Heart left ventricle (tissue), 16 donors: ENCODE measurements around the gene VPS13A. TPM values are rescaled to one million over a fixed set of nuclear protein-coding genes. Genes with fewer than 3 reads are reported as not detected.

ENCODE experiments used
- ATAC-seq, 4 donors: fragments of 200-7000 bp; cut with Tn5 transposase; one replicate each; pipeline ENCODE4 v1.9.1; 2020 to 2022; ENCODE audit warnings: moderate library complexity in 4 of 4, mild to moderate bottlenecking in 3 of 4, moderate number of reproducible peaks in 1 of 4
- DNase-seq, 5 donors: peaks; one replicate each; pipeline ENCODE4 v3.0.0-alpha.2; 2020
- H3K27ac ChIP-seq, 12 donors: fragments of 200-600 bp; sonication (generic) in 4 of 12; one replicate each; pipeline versions ENCODE4 v1.5.0 to v1.8.0; 2016 to 2022; ENCODE audit warnings: mild to moderate bottlenecking in 2 of 12
- H3K27me3 ChIP-seq, 9 donors: fragments of 200-600 bp; sonication (generic) in 2 of 9; one replicate each; pipeline versions ENCODE4 v1.5.1 to v1.8.0; 2016 to 2022; ENCODE audit warnings: mild to moderate bottlenecking in 3 of 9
- H3K36me3 ChIP-seq, 9 donors: fragments of 200-600 bp; sonication (generic) in 2 of 9; one replicate each; pipeline versions ENCODE4 v1.5.0 to v1.8.0; 2018 to 2022; ENCODE audit warnings: mild to moderate bottlenecking in 2 of 9
- H3K4me1 ChIP-seq, 12 donors: fragments of 200-600 bp; sonication (generic) in 4 of 12; one replicate each; pipeline versions ENCODE4 v1.5.0 to v1.8.0; 2016 to 2022; ENCODE audit warnings: mild to moderate bottlenecking in 3 of 12
- H3K4me3 ChIP-seq, 12 donors: fragments of 200-600 bp; sonication (generic) in 4 of 12; one replicate each; pipeline versions ENCODE4 v1.5.0 to v1.8.0; 2017 to 2022; ENCODE audit warnings: mild to moderate bottlenecking in 9 of 12, moderate library complexity in 4 of 12
- H3K9me3 ChIP-seq, 12 donors: fragments of 200-600 bp; sonication (generic) in 4 of 12; one replicate each; pipeline versions ENCODE4 v1.5.0 to v1.8.0; 2016 to 2022; ENCODE audit warnings: mild to moderate bottlenecking in 1 of 12
- POLR2A ChIP-seq, 2 donors: fragments of 450-650 bp; IDR thresholded peaks; one replicate each; pipeline ENCODE4 v1.6.1; 2017; ENCODE audit warnings: antibody characterized with exemption in 2 of 2, mild to moderate bottlenecking in 2 of 2, moderate library complexity in 2 of 2
- WGBS, 4 donors: extraction: QIAGEN DNeasy Blood & Tissue Kit in 2 of 4; methylation state at CpG; one replicate each; pipeline versions ENCODE4 v1.1.5 to v1.1.7; 2013 to 2018; 5-methylcytosine and 5-hydroxymethylcytosine counted together
- intact Hi-C, 10 donors: fragments of 100-400 bp; cut with DNase I; formaldehyde crosslinking; loops; one replicate each; pipeline versions ENCODE4 v1.11.1 to v1.14.2; 2022
- polyA plus RNA-seq, 2 donors: library from polyadenylated mRNA; stranded (reverse); fragments of 200-250 nt; gene quantifications; one replicate each; pipeline ENCODE4 v1.2.3, GENCODE V29; 2013
- total RNA-seq, 9 donors: library from RNA; depleted of rRNA in 2 of 9; stranded (reverse); fragments of >200 nt in 2 of 9; fragmentation: NEBNext Ultra II Directional in 3 of 9; extraction: Animal tissue kit (Norgen Biotek cat#: 25700) in 3 of 9; gene quantifications; one replicate each; pipeline versions ENCODE4 v1.1.0 to v1.2.4, GENCODE V29; 2016 to 2023
- TF ChIP-seq, protein P1 (sequence below), 12 donors: fragments of 200-600 bp; sonication (generic) in 4 of 12; IDR thresholded peaks; one replicate each; pipeline versions ENCODE4 v1.5.0 to v1.8.0; 2018 to 2022; ENCODE audit warnings: antibody characterized with exemption in 12 of 12, mild to moderate bottlenecking in 5 of 12
- donor health status: ischemic (EF 13 %, LVEDD 7.1; RV severe dilation, severe dysfunction).
- donor health status: healthy with polysubstance abuse.
- donor health status: DM: no; HTN: yes; CAD: no.
- donor health status: DM: no; HTN: no; CAD: no.
- donor health status: ischemic (EF 25% LVEDD 6.9; RV normal size, moderate dysfunction).
- donor health status: ischemic (EF 25% LVEDD 5.7; RV mildly dilated, moderate dysfunction).
- donor health status: healthy.
- donor health status: DM: yes; HTN: yes; CAD: no.
- donor health status: ischemic (EF 35%, LVEDD 5.7; RV mildly dilated, moderate dysfunction).
- donor health status: nonischemic (EF 11% LVEDD 7.7; RV severe dilation, severe dysfunction).
- donor health status: DM: yes; HTN: yes; CAD: no.
- donor health status: PGD.
- donor health status: ischemic (EF 29% LVEDD 5.4; RV normal size, mild dysfunction).
- donor health status: nonischemic (EF 23%, LVEDD 6.1; RV moderate dilation, normal function).

VPS13A gene
- total and polyA plus RNA-seq, 11 donors: 8.6 to 42.2 (median 29.8) TPM

DNA sequence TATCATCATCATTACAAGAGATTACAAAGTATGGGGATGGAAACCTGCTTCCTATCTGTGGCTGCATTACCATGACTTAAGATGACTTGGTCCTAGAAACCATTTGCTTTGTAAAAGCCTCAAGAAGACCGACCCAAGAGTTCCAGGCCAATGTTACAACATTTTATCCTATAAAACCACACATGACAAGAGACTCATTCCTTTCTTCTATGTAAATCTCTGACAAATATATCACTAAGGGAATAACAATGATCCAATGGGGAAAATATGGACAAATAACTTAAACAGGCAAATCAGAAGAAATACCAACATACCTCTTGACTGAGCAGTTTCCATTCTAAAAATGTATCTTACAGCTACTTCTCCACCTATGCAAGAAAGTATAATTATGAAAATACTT, 44.3 kb upstream of the VPS13A start:
- peaks cover 0 to 9% (median 0%) of the 10 kb centered on the region in 12 donors for H3K9me3 ChIP-seq
- intact Hi-C loops: no loop called here
- TF ChIP-seq, protein P1, sequence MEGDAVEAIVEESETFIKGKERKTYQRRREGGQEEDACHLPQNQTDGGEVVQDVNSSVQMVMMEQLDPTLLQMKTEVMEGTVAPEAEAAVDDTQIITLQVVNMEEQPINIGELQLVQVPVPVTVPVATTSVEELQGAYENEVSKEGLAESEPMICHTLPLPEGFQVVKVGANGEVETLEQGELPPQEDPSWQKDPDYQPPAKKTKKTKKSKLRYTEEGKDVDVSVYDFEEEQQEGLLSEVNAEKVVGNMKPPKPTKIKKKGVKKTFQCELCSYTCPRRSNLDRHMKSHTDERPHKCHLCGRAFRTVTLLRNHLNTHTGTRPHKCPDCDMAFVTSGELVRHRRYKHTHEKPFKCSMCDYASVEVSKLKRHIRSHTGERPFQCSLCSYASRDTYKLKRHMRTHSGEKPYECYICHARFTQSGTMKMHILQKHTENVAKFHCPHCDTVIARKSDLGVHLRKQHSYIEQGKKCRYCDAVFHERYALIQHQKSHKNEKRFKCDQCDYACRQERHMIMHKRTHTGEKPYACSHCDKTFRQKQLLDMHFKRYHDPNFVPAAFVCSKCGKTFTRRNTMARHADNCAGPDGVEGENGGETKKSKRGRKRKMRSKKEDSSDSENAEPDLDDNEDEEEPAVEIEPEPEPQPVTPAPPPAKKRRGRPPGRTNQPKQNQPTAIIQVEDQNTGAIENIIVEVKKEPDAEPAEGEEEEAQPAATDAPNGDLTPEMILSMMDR (IDR thresholded peaks at IDR 0.05): no peak
- TF ChIP-seq POLR2A (IDR thresholded peaks at IDR 0.05): no peak
- H3K4me3 ChIP-seq: no peak overlapping the region
- DNase-seq (no peak), ATAC-seq (no peak)
- H3K4me1 ChIP-seq: no peaks in the 10 kb centered on the region
- WGBS, 4 donors: 81 to 89% (median 84%) methylated on average over 1 of the region's 1 CpG
- no peak overlapping the region for H3K27ac ChIP-seq
- peaks cover 0 to 6% (median 0%) of the 10 kb centered on the region in 9 donors for H3K27me3 ChIP-seq
- H3K36me3 ChIP-seq: no peaks in the 10 kb centered on the region

DNA sequence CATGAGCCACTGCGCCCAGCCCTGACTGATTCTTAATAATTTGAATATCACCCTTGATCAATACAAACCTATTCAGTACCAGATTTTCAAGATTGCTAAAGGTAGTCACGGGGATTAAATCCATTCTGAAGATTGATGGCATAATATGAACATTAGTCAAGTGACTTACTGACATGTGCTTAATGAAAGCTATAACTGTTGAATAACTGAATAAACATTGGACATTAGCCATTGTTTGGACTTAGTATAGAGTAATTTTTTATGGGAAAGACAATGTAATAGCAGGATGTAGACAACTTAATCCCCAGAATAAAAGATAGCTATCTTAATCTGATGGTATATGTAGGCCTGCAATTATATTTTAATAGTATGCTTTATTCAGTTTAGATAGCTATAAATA, 35.0 kb upstream of the VPS13A start:
- intact Hi-C loops: no loop called here
- H3K36me3 ChIP-seq: no peaks in the 10 kb centered on the region
- no peak overlapping the region for H3K4me3 ChIP-seq
- peaks cover 0 to 3% (median 0%) of the 10 kb centered on the region in 9 donors for H3K27me3 ChIP-seq
- no peaks in the 10 kb centered on the region for H3K9me3 ChIP-seq
- WGBS, 4 donors: 84 to 93% (median 88%) methylated on average over 2 of the region's 2 CpGs
- no peak for TF ChIP-seq POLR2A (IDR thresholded peaks at IDR 0.05)
- TF ChIP-seq, protein P1 (IDR thresholded peaks at IDR 0.05): no peak
- H3K4me1 ChIP-seq: no peaks in the 10 kb centered on the region
- DNase-seq: no peak
- H3K27ac ChIP-seq: no peak overlapping the region
- no peak for ATAC-seq

DNA sequence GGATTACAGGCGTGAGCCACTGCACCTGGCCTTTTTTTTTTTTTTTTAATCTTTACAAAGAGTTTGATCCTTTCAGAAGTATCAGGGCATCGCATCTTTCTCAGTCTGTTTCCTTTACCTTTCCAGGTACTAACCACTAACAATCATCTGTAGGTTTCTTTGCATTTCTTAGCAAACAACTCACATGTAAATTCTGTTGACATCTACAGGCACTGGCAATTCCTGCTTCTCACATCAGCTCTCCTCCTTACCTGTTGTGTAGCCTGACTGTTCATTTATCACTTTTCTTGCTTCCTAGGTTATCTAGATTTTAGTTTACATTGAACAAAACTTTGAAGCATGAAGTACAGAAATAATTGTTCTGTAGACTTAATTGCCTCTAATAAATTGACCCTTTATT, 27.5 kb upstream of the VPS13A start:
- ATAC-seq: no peak
- no peak for DNase-seq
- intact Hi-C loops: loop anchor here in 9 of 10 donors (2.0 to 10.0 kb wide), 6 partner anchors 145 to 348 kb away; no protein-coding TSS in a partner anchor
- H3K36me3 ChIP-seq: no peaks in the 10 kb centered on the region
- 44 to 53% (median 45%) methylated on average over 2 of the region's 2 CpGs for WGBS, 4 donors
- TF ChIP-seq, protein P1 (IDR thresholded peaks at IDR 0.05): no peak
- TF ChIP-seq POLR2A (IDR thresholded peaks at IDR 0.05): no peak
- no peak overlapping the region for H3K27ac ChIP-seq
- peaks cover 0 to 2% (median 0%) of the 10 kb centered on the region in 9 donors for H3K27me3 ChIP-seq
- H3K9me3 ChIP-seq: no peaks in the 10 kb centered on the region
- no peak overlapping the region for H3K4me3 ChIP-seq
- H3K4me1 ChIP-seq: no peaks in the 10 kb centered on the region

DNA sequence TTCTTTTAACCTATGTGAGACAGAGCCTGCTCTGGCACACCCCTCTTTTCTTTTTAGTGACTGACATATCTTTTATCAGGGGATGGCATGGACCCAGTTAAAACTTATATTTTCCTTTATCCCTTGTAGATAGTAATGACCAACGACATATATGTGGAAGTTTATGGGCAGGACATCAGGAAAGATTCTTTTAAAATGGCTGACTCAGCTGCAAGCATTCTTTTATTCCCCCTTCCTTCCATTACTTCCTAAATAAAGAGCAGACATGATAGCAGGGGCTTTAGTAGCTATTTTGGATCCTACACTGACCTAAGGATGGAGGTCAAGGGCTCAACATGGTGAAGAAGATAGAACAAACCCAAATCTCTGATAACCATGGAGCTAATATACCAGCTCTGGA, 25.0 kb upstream of the VPS13A start:
- WGBS, 4 donors: 27 to 44% (median 34%) methylated on average over 1 of the region's 1 CpG
- no peak overlapping the region for H3K4me3 ChIP-seq
- no peak for ATAC-seq
- TF ChIP-seq POLR2A (IDR thresholded peaks at IDR 0.05): no peak
- TF ChIP-seq, protein P1 (IDR thresholded peaks at IDR 0.05): no peak
- H3K36me3 ChIP-seq: no peaks in the 10 kb centered on the region
- H3K9me3 ChIP-seq: no peaks in the 10 kb centered on the region
- intact Hi-C loops: loop anchor here in 3 of 10 donors (2.0 to 10.0 kb wide), 3 partner anchors 147 to 341 kb away; no protein-coding TSS in a partner anchor
- no peaks in the 10 kb centered on the region for H3K27me3 ChIP-seq
- peaks cover 0 to 6% (median under 1%) of the 10 kb centered on the region in 12 donors for H3K4me1 ChIP-seq
- no peak overlapping the region for H3K27ac ChIP-seq
- DNase-seq: no peak
